Measurements from ENCODE around the gene KIAA0513.

KIAA0513 gene

DNA sequence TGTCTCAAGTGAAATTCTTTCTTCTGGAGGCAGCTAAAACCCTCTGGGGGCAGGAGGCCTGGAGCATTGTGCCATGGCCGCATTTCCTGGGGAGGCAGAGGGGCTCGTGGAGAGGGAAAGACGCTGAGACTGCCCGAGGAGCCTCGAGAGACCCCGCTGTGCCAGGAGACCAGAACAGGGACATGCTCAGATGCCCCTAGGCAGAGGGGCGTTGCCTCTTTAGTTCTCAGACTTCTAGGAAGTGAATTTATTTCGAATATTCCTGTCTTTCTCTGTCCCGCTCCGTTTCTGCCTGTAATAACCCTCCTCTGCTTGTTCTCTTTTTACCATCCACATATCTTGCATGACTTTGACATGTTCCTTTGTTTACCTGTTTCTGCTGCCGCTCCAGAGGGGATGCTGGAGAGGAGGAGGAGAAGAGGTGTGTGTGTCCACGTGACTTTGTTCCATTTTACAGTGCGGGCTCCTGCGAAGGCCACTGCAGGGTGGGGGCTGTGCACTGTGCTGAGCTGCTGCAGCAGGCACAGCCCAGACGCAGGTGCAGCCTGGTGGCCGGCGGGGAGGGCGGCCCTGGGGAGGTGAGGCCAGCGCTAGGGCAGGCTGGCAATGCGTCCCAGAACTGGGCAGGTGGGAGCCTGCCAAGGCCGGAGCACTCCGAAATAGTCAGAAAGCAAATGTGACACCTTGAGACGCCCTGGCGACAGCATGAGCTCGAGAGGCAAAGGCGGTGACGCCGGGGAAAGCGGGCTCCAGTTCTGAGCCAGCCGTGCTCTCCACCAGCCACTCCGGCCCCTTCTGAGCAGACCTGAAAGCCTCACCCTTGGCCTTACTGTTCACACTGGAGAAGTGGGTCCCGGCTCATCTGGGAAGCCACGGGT, 54.8 kb downstream of the KIAA0513 start:
- no peak overlapping the region for H3K4me3 ChIP-seq (replicated peaks; ENCODE audit: low read depth, low read length)
- DNase-seq (ENCODE audit: low read depth): no peak
- no peak for TF ChIP-seq CTCF (IDR thresholded peaks at IDR 0.05; ENCODE audit: low read length, missing control alignments)

DNA sequence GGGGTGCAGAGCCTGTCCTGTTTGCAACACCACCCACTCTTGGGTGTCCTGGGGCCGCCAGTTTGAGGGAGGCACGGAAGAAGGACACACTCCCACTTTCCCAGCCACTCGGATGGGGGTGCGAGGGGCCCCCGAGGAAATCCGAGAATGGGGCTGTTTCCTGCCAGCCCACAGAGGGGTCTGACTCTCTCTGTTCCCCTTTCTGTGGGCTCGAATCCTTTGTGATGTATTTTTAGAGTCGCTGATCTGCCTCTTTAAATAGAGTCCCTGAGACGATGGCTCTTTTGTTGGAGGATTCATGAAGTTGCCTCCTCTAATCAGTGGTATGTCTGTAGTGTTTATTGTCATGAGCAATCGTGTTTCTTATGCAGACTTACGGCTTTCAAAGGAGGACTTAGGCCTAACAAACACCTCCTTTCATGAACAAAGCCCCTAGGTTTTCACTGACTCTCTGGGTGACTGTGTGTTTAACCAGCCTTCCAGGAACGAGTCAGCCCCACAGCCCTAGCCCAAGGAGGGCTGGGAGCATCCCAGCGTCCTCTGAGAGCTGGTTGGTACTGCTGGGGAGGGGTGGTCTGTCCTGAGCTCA, 55.5 kb downstream of the KIAA0513 start:
- no peak for TF ChIP-seq CTCF (IDR thresholded peaks at IDR 0.05; ENCODE audit: low read length, missing control alignments)
- no peak for DNase-seq (ENCODE audit: low read depth)
- H3K4me3 ChIP-seq (replicated peaks; ENCODE audit: low read depth, low read length): no peak overlapping the region

- no peak for TF ChIP-seq CTCF (IDR thresholded peaks at IDR 0.05; ENCODE audit: low read length, missing control alignments)
- DNase-seq (ENCODE audit: low read depth): no peak
- no peak overlapping the region for H3K4me3 ChIP-seq (replicated peaks; ENCODE audit: low read depth, low read length)
These were observed 57.4 kb downstream of the KIAA0513 start for GRCh38 chr16:85084841-85085510.

- no peak overlapping the region for H3K4me3 ChIP-seq (replicated peaks; ENCODE audit: low read depth, low read length)
- DNase-seq (ENCODE audit: low read depth): no peak
- no peak for TF ChIP-seq CTCF (IDR thresholded peaks at IDR 0.05; ENCODE audit: low read length, missing control alignments)
These were observed 58.1 kb downstream of the KIAA0513 start for GRCh38 chr16:85085721-85086120.

DNA sequence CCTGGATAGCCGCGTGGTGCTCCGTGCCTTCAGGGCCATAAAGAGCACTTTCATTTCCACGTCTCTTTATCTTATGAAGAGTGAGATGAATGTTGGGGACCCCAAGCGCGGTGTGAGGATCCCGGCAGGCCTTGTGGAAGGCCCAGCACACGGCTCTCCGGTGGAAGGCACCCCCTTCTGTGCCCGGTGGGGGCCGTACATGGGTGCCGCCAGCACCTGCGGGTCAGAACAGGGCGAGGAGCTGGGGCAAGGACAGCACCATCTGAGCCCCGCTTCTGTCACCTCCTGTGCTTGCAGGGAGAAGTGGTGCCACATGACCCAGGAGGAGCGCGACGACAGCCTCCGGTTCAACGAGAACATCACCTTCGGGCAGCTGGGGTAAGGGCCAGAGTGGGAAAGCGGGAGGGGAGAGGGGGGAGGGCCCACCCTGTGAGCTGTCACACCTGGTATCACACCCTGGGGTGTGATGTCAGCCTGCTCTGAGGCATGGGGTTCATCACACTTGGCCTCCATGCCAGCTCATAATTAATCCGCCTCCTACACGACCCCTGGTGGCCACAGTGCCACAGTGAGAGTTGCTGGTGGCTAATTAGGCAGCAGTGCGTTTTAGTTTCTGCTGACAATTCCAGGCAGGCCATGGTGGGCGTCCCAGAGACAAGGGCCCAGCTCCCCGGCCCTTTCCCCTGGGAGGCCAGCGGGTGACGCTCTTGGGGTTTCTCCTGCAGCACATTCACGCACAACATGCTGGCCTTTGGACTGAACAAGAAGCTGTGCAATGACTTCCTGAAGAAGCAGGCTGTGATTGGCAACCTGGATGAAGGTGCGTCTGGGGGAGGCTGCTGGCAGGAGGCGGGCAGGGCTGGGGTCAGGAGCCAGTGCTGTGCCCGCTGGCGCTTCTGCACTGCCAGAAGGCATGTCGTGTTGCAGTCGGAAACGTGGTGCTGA, 59.0 kb downstream of the KIAA0513 start:
- H3K4me3 ChIP-seq (replicated peaks; ENCODE audit: low read depth, low read length): no peak overlapping the region
- peak; percentile 39 for DNase-seq (ENCODE audit: low read depth)
- TF ChIP-seq CTCF (IDR thresholded peaks at IDR 0.05; ENCODE audit: low read length, missing control alignments): peak; percentile 55

DNA sequence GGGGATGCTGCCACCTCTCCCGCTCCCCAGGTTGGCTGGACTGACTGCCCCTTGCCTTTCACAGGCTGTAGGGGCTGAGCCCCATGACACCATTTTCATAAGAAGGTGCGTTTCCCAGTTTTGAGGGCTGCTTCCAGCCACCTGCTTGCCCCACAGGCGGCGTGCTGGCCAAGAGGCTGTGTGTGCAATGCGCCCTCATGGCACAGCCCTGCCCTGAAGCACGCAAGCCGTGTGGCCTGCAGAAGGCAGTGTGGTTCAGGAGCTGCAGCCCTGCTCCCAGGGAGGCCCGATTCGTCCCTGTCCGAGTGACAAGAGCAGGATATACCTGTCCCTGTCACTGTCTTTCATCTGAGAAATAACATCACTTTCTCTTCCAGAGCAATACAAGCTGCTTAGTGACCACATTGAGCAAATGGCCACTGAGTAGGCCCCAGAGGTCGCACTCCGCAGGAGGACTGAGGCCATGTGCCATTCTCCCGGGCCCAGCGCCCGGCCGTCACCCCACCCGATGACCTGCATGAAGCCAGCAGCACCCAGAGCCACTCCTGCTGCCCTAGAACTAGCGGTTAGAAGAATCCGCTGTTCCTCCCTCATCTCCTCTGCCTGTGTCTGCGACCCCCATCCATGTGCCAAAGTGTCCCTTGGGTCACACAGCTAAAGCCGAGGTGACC, 60.4 kb downstream of the KIAA0513 start:
- TF ChIP-seq CTCF (IDR thresholded peaks at IDR 0.05; ENCODE audit: low read length, missing control alignments): no peak
- no peak for DNase-seq (ENCODE audit: low read depth)
- H3K4me3 ChIP-seq (replicated peaks; ENCODE audit: low read depth, low read length): no peak overlapping the region

All from fibroblast of pulmonary artery (primary cell).